HG03060 (cell line): ENCODE data around the gene CBLIF.
"Not testable (repeated sequence)": the region's sequence is repeated elsewhere in the genome, so short reads cannot be mapped to it uniquely, and the experiment has no call there.

Source experiments
- ATAC-seq: cut with Tn5 transposase; IDR thresholded peaks from one replicate; pipeline ENCODE4 v1.9.1; 2021; ENCODE audit warnings: low read depth, moderate number of reproducible peaks; ENCODE audit not compliant: unreplicated experiment

The CBLIF gene

DNA sequence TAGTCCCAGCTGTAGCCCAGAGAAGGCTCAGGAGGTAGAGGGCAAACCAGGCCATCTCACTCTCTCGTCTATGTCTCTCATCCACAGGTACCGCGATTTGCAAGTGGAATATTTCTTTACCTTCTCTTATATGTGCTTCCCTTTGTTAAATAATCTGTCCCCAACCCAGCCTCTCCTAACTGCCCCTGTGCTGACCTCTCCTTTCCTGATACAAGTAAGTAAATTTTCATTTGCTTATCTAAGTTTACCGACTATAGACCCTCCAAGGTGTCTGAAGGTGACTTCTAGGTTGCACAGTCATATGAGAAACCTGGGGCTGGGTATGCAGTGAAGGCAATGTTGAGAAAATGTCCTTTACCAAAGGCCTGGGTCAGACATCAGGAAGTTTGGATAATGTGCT lies at the start of gene CBLIF:
TSS of gene CBLIF (minus strand) at position 101 of the 400 bp plus-strand sequence. CDS start at position 55, 46 bp downstream.
- ATAC-seq, result no peak

DNA sequence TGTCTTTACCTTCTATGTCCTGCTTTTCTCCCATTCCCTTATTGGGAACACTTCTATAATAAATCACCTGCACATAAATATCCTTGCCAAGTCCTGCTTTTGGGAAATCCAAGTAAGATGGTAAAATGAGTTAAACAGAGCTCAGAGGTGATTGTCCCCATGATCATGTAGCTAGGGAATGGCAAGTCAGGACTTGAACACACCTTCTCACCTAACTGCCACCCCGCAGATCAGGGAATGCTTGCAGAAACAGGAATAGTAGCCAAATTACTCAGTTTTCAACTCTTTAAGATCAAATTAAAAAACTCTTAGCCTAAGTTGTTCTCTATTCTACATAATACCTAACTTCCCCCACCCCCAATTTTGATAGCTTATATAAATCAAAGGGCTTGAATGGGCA lies 49.3 kb upstream of the CBLIF start:
- ATAC-seq, result no peak

DNA sequence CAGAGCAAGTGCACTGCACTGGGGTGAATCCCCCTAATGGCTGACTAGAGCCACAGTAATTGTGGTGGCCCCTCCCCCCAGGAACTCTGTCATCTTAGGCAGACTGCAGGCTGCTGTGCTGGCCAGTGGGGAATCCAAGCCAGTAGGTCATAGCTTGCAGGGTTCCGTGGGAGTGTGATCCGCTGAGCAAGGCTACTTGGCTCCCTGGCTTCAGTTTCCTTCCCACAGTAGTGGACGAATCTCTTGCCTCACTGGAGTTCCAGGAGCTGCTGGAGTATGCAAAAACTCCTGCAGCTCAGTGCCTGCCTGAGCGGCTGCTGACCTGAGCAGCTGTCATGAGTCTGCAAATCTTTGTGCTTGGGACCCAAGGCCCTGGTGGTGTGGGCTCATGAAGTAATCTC lies 46.5 kb upstream of the CBLIF start:
- ATAC-seq, result no peak

DNA sequence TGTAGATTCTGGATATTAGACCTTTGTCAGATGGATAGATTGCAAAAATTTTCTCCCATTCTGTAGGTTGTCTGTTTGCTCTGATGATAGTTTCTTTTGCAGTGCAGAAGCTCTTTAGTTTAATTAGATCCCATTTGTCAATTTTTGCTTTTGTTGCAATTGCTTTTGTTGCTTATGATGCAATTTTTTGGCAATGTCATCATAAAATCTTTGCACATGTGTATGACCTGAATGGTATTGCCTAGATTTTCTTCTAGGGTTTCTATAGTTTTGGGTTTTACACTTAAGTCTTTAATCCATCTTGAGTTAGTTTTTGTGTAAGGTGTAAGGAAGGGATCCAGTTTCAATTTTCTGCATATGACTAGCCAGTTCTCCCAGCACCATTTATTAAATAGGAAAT lies 41.9 kb upstream of the CBLIF start:
- ATAC-seq, result not testable (repeated sequence)

DNA sequence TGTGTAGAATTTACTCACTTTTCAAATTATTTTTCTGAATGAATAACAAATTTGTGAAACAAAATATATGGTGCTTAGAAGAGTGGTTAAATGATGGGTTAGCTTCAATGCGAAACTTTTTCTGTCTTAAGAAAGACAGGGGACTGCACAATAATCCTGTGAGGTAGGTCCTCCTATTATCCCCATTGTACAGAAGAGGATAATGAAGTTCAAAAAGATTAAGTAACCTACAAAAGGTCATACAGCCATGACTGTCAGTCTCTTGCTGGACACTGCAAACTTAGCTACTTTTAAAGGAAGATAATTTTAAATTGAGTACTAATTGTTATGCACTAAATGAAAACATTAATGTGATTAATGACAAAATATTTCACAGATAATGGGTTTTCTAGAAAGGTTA lies 38.3 kb upstream of the CBLIF start:
- ATAC-seq, result no peak

DNA sequence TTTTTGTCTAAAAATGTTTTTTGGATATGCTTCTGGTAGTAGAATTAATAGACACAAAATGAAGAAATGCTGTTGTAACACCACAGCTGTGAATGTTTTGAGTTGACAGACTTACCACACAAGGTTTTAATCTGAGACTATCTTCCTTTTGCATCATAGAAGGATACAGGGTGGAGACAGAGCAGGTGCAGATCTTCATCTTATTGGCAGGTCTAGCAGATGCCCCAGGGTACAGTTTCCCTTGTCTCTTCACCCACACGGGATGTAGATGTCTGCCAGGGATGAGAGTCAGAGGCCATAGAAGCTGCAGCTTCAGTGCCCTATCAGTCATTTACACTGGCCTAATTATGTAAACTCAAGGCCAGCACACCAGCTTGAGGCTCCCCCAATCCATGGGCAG lies 34.3 kb upstream of the CBLIF start:
- ATAC-seq, result no peak

DNA sequence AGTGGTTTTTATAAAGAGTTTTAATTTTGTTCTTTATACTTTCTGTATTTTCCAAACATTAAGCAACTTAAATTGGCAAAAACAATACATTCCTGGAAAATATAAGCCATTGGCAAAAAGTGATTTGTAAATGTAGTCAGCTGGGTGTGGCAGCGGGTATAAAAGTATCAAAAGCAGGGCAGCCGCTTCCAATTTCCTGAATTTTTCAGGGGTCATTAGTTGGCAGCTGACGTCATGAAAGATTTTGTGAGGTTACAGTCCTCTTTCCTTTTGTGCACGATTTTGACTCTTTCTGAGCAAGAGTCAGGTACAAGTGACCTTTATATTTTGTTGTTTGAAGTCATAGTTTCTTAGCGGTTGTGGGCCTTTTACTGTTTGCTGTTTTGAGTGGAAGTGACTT lies 33.3 kb upstream of the CBLIF start, which contains the start of gene OOSP3:
TSS of gene OOSP3 (plus strand) at position 208 of the 400 bp plus-strand sequence. CDS start at position 235, 27 bp downstream.
- no peak for ATAC-seq

DNA sequence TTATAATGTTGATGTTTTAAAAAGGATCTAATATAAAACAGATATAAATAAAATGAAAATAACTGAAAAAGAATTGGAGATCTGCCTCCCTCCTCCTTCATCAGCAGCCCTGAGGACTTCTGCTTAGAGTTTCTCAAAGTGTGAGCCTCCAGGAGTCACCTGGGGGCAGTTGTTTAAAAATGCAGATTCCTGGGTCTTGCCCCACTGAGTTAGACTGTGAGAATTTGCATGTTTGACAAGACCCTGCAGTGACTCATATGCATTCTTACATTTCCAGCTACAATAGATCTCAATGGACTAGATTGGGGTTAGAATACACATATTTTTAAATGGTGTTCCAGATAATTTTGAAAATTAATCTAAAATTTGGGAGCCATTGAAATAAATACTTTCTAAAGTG lies 32.5 kb upstream of the CBLIF start:
- ATAC-seq, result no peak

DNA sequence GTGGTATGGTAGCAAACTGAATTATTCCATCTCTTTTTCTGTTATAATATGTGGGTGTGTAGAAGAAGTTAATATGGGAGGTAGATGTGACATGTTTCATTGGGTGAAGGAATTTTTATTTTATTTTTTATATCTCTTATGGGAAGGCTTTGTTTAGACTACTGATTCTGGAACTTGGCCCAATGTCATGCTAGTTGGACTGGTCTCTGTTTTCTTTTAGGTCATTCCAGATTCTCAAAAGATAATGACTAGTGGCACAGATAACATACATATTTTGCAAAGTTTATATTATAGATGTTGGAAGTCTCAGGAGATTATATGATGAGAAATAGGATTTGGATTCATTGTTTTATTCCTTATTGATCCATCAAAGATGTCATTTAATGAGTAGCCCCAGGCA lies 32.0 kb upstream of the CBLIF start:
- no peak for ATAC-seq

DNA sequence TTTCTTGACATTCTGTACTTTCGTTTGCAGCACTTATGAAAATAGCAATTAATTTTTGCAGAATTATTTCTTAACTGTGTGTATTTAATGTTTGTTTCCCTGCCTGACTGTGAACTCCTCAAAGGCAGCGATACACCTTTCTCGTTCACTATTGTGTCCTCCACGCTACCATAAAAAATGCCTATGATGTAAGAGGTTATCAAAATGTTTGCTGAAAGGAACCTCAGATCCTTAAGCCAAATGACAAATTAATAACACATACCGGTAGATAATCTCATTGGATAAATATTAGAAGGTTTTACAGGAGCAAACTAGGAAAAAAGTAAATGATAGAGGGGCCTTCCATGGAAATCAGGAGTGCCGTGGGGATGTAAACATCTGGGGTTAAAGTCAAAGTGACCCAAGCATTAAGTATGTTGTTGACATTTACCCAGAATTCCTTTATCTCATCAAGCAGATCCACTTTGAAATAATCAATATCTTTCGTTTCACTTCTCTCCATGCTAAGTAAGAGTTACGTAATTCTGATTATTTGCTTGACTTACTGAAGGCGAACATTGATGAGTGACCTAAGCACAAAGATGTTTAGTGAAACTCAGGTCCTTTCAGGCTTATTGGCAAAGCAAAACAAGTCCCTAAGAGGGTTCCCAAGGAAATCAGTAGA lies 30.7 kb upstream of the CBLIF start:
- no peak for ATAC-seq

DNA sequence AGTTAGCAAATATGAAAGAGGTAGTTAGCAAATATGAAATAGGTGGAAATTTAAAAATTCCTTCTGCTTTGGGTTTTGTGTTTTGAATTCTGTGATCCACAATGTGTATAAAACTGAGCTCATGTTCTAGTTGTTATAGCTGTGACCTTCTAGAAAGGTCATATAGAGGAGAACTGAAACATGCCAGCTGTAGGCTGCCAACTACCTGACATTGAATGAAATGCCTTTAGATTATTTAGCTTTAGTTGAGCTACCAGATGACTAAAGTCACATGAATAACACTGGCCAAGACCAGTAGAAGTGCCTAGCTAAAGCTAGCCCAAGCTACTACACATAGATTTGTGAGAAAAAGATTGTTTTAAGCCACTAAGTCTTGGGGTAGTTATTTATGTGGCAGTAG lies 26.8 kb upstream of the CBLIF start:
- no peak for ATAC-seq

DNA sequence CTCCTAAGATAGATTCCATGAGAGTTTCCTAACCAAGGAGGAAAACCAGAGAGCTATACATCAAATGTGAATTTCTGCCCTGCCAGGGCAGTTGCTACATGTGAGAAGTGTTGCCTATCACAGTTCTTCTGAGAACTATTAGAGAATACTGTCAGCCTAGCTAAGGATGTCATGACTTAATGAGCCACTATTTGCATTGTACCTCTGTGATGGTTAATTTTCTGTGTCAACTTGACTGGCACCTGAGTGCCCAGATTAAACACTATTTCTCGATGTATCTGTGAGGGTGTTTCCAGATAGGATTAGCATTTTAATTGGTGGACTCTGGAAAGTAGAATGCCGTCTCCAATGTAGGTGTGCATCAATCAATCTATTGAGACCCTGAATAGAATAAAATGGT lies 22.6 kb upstream of the CBLIF start:
- ATAC-seq, result no peak

DNA sequence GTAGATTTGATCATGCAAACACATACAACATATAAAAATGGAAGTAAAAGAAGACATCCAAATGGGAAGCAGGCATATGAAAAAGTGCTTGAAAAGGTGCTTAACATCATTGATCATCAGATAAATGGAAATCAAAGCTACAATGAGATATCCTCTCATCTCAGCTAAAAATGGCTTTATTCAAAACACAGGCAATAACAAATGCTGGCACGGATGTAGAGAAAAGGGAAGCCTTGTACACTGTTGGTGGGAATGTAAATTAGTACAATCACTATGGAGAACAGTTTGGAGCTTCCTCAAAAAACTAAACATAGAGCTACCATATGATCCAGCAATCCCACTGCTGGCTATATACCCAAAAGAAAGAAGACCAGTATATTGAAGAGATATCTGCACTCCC lies 21.5 kb upstream of the CBLIF start:
- no peak for ATAC-seq

DNA sequence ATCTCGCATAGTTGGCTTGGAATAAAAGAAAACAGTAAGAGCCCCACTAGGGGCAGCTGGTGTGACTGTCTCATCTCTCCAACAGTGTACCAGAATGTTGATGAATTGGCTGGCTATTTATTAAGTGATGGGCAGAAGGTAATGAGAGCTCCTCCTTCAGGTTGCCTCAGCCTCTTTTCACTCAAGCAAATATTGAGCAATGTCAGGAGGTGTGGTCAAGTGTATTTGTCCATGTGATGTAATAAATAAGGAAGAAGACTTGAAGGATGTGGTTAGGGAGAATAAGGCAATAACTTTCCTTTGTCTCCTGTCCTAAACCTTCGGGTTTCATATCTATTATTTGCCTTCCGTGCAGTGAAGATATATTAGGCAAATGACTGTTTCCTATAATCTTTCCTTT lies 21.1 kb upstream of the CBLIF start, which contains the start of gene TCN1:
TSS of gene TCN1 (minus strand) at position 91 of the 400 bp plus-strand sequence. CDS start at position 74, 17 bp downstream.
- no peak for ATAC-seq

DNA sequence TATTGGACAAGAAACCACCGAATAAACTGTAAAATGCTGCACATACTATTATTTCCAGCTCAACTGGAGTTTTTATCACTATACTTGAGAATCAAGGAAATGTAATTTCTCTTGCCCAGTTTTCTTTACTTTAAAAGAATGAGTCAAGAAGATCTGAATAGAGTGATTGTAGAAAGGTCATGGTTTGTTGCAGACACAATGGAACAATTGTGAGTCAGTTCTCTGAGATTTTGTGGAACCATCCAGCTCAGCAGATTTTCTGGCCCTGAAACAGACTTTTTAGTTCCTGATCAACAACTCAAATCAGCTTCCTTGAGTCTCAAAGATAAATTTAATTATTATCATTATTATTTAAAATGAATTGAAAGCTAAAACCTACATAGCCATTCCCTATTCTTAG lies 19.7 kb upstream of the CBLIF start:
- no peak for ATAC-seq

DNA sequence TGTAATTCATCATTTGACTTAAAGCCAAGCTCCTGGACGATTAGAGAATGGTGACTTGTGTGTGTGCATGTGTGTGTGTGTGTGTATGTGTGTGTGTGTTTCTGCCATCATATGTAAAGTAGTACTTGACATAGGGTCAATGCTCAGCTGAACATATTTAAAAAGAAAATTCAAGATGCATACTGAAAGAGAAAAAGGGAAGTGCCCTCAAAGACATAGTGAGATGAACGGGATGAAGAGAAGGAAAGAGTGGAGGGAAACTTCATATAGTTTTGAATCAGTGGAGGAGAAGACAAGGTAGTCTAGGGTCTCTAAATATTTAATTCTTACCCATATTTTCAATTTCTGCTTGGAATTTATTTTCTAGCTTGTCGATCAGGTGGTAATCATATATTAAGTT lies 17.0 kb upstream of the CBLIF start:
- no peak for ATAC-seq

DNA sequence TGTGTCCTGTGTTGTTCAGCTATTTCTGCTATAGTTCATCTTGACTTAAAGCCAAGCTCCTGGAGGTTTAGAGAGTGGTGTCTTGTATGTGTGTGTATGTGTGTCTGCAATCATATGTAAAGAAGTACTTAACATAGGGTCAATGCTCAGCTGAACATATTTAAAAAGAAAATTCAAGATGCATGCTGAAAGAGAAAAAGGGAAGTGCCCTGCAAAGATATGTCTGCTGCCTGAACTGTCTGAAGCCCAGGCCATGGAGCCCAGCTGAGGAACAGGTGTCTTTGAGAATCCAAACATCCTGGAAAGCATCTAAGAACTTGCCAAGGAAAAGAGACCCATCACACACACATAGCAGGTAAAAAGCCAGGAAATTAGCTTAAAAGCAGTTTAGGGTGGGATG lies 14.4 kb upstream of the CBLIF start:
- no peak for ATAC-seq

DNA sequence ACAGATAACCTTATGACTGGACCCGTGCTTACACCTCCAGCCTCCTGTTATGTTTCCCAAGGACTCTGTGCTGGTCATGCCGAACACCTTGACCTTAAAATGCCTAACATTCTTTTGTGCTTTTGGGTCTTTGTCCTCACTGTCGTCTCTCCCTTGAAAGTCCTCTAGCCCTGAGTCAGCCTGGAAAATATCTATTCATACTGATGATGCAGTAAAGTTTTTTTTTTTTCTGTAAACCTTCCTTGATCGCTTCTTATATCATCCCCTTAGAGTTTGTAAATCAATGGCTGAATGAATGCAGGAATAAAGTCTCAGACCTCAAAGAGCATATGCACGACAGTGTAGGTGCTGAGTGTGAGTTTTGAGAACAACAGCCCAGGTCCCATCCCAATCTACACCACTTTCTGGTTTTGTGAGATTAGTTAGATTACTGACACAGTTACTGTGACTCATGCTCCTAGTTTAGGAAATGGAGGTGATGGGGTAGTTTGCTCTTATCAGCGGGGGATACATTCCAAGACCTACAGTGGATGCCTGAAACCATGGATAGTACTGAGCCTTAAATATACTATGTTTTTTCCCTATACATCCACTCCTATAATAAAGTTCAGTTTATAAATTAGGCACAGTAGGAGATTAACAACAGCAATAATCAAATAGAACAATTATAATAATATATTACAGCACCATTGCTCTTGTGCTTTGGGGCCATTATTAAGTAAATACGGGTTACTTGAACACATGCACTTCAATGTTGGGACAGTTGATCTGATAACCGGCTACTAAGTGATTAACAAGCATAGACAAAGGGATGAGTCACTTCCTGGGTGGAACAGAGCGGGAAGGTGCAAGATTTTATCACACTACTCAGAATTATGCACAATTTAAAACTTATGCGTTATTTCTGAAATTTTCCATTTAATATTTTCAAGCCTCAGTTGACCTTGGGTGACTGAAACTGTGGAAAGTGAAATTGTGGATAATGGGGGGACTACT lies 12.4 kb upstream of the CBLIF start:
- no peak for ATAC-seq

DNA sequence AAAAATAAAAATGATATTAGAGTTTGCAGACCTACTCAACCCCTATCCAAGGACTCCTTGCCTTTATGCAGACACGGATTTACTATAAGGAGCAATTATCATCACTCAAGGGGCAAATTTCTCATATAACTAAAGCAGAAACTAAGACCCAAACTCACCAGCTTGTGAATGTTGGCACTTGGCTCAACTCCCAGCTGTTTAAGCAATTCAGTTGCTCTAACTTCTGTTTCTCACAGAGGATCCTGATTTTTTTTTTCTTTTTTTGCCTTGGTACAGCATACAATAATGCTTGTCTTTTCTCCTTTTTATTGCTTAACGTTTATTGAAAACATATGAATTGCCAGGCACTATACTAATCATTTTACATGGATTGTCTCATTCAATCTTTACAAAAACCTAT lies 9.6 kb upstream of the CBLIF start:
- no peak for ATAC-seq

DNA sequence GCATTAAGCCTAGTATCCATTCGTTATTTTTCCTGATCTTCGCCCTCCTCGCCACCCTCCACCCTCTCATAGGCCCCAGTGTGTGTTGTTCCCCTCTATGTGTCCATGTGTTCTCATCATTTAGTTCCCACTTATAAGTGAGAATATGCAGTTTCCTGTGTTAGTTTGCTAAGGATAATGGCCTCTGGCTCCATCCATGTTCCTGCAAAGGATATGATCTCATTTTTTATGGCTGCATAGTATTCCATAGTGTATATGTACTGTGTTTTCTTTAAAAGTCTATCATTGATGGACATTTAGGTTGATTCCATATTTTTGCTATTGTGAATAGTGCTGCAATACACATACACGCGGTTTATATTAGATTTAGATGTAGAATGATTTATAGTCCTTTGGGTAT lies 6.1 kb upstream of the CBLIF start:
- not testable (repeated sequence) for ATAC-seq

DNA sequence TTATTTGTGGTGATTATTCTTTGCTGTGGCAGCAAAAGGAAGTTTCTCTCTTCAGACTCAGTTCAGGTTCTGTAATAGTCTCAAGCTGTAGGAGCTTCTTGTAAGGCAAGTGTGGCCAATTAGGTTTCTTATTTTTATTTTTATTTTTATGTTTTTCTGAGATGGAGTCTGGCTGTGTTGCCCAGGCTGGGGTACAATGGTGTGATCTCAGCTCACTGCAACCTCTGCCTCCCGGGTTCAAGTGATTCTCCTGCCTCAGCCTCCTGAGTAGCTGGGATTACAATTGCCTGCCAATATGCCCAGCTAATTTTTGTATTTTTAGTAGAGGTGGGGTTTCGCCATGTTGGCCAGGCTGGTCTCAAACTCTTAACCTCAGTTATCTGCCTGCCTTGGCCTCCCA lies 4.3 kb upstream of the CBLIF start:
- ATAC-seq, result not testable (repeated sequence)

DNA sequence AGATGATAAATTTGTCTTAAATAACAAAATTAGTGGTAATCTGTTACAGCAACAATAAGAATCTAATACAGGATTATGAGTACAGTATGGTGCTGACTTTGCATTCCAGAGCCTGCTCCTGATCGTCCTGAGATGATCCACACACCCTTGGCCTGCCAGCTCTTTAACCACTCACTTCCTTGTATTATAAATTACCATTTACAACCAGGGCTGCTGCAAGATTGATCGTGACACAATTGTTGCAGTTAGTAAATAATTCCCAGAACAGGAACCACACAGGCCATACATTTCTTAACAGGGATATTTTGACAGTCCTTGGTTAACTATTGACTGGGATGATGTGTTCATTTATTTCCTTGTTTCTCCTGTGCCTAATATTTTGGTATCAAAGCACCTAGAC lies 3.8 kb upstream of the CBLIF start:
- ATAC-seq, result no peak
